CD4-positive, CD25-positive, alpha-beta regulatory T cell (primary cell): ENCODE measurements around the gene FRMD1. TPM values are rescaled to one million over a fixed set of nuclear protein-coding genes. Genes with fewer than 3 reads are reported as not detected.

Experiments used
- ATAC-seq, 2 donors: fragments of 150-1000 bp; cut with Tn5 transposase; one replicate each; pipeline ENCODE4 v1.10.0; 2021; ENCODE audit warnings: low read depth in 2 of 2, moderate number of reproducible peaks in 2 of 2, moderate library complexity in 1 of 2
- DNase-seq, 3 donors: peaks; one replicate each; pipeline versions ENCODE4 v3.0.0 to v3.0.0-alpha.2; 2012 to 2022; ENCODE audit warnings: mixed read lengths in 1 of 3
- H3K27ac ChIP-seq: one replicate; pipeline ENCODE4 v1.7.0; 2013; ENCODE audit warnings: mild to moderate bottlenecking, low read length; ENCODE audit not compliant: insufficient read depth, poor library complexity, severe bottlenecking
- H3K27me3 ChIP-seq: one replicate; pipeline ENCODE4 v1.7.0; 2013; ENCODE audit warnings: low read length; ENCODE audit not compliant: control insufficient read depth, insufficient read depth
- H3K36me3 ChIP-seq: one replicate; pipeline ENCODE4 v1.7.0; 2013; ENCODE audit warnings: mild to moderate bottlenecking, low read length, moderate library complexity; ENCODE audit not compliant: control insufficient read depth, insufficient read depth
- H3K4me1 ChIP-seq: 2 replicates; pipeline ENCODE4 v1.7.0; 2013; ENCODE audit warnings: mild to moderate bottlenecking, low read length; ENCODE audit not compliant: insufficient read depth, control insufficient read depth, poor library complexity, severe bottlenecking
- H3K4me3 ChIP-seq: one replicate; pipeline ENCODE4 v1.7.0; 2013; ENCODE audit warnings: low read depth, mild to moderate bottlenecking, low read length, moderate library complexity
- H3K9me3 ChIP-seq, 2 experiments: 1 replicate in 1 of 2; 2 replicates in 1 of 2; pipeline ENCODE4 v1.7.0; 2013; ENCODE audit warnings: low read length in 2 of 2, mild to moderate bottlenecking in 1 of 2, moderate library complexity in 1 of 2; ENCODE audit not compliant: control insufficient read depth in 2 of 2
- H3K27ac Mint-ChIP-seq, 3 donors: one replicate each; pipeline ENCODE4 v1.8.0; 2020 to 2022; ENCODE audit warnings: mild to moderate bottlenecking in 3 of 3, mixed read lengths in 3 of 3, moderate library complexity in 2 of 3
- H3K27me3 Mint-ChIP-seq: one replicate; pipeline ENCODE4 v1.8.0; 2022; ENCODE audit warnings: mild to moderate bottlenecking, mixed read lengths
- H3K36me3 Mint-ChIP-seq: one replicate; pipeline ENCODE4 v1.8.0; 2020; ENCODE audit warnings: mixed read lengths
- H3K4me1 Mint-ChIP-seq, 4 donors: one replicate each; pipeline ENCODE4 v1.8.0; 2020 to 2022; ENCODE audit warnings: mixed read lengths in 4 of 4, mild to moderate bottlenecking in 1 of 4
- H3K4me3 Mint-ChIP-seq, 4 donors: one replicate each; pipeline ENCODE4 v1.8.0; 2020 to 2022; ENCODE audit warnings: mild to moderate bottlenecking in 4 of 4, mixed read lengths in 4 of 4, moderate library complexity in 3 of 4
- H3K9me3 Mint-ChIP-seq, 7 donors: one replicate each; pipeline ENCODE4 v1.8.0; 2020 to 2022; ENCODE audit warnings: mixed read lengths in 7 of 7, mild to moderate bottlenecking in 3 of 7, moderate library complexity in 2 of 7
- polyA plus RNA-seq, 4 donors: library from polyadenylated mRNA; unstranded; fragments of 300-500 nt; fragmentation: Illumina TruSeq; gene quantifications; one replicate each; pipeline ENCODE4 v1.2.3, GENCODE V29; 2021
- total RNA-seq: library from RNA; stranded (reverse); gene quantifications from one replicate; pipeline ENCODE4 v1.2.3, GENCODE V29; 2022

The FRMD1 gene
- total and polyA plus RNA-seq, 5 donors from 2014 or later: not detected

DNA sequence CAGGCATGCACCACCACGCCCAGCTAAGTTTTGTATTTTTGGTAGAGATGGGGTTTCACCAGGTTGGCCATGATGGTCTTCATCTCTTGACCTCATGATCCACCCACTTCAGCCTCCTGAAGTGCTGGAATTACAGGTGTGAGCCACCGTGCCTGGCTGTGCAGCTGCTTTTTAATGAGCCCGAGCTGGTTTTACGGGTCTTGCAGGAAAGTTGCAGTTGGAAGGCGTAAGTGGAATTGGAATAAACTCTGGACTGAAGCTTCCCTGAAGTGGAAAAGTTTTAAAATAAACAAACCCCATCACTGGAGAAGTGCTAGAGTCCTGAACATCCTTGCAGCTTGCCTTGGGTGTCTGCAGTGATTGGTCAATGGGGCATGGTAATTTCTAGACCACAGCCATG lies 41.2 kb downstream of the FRMD1 start:
- DNase-seq (no peak), ATAC-seq (no peak)
- no peak overlapping the region for H3K27ac ChIP-seq
- H3K4me1 ChIP-seq: no peaks in the 10 kb centered on the region
- peaks cover 0 to 26% (median 4%) of the 10 kb centered on the region in 7 donors for H3K9me3 Mint-ChIP-seq
- no peak overlapping the region for H3K4me3 ChIP-seq
- H3K27me3 Mint-ChIP-seq: no peaks in the 10 kb centered on the region
- peak overlapping the region in 1 of 4 donors; percentile 82 for H3K4me3 Mint-ChIP-seq
- H3K27ac Mint-ChIP-seq: no peak overlapping the region
- no peaks in the 10 kb centered on the region for H3K36me3 ChIP-seq
- peaks cover 0 to 10% (median 1%) of the 10 kb centered on the region in 4 donors for H3K4me1 Mint-ChIP-seq
- H3K36me3 Mint-ChIP-seq: no peaks in the 10 kb centered on the region
- H3K9me3 ChIP-seq: peaks cover 6 to 34% of the 10 kb centered on the region in 2 experiments
- H3K27me3 ChIP-seq: no peaks in the 10 kb centered on the region

DNA sequence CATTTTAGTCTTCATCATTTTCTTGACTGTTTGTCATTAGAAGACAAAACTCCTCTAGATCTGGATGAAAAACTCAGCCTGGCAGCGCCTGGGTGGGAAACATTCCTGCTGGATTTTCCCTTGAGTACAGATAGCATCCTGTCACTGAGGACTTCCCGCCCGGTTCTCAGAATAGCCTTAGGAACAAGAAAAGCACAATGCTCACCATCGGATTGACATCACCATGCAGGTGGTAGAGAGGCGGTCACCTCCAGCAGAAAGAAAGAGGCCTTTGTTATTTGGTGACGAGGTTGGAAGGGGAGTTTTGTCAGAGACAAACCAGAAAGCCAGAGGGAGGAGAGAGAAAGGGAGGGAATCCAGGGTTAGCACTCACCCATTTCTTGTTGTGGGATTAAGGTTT lies 41.8 kb downstream of the FRMD1 start:
- Mint-ChIP-seq H3K36me3 (no peaks in the 10 kb centered on the region), H3K4me1 (peaks cover 0 to 10% (median 1%) of the 10 kb centered on the region in 4 donors), H3K9me3 (peaks cover 0 to 26% (median 4%) of the 10 kb centered on the region in 7 donors), H3K4me3 (no peak overlapping the region), H3K27ac (no peak overlapping the region), H3K27me3 (no peaks in the 10 kb centered on the region)
- ATAC-seq: no peak
- no peak for DNase-seq
- no peaks in the 10 kb centered on the region for H3K27me3 ChIP-seq
- H3K4me1 ChIP-seq: no peaks in the 10 kb centered on the region
- no peaks in the 10 kb centered on the region for H3K36me3 ChIP-seq
- H3K9me3 ChIP-seq: peaks cover 6 to 29% of the 10 kb centered on the region in 2 experiments
- no peak overlapping the region for H3K4me3 ChIP-seq
- no peak overlapping the region for H3K27ac ChIP-seq

DNA sequence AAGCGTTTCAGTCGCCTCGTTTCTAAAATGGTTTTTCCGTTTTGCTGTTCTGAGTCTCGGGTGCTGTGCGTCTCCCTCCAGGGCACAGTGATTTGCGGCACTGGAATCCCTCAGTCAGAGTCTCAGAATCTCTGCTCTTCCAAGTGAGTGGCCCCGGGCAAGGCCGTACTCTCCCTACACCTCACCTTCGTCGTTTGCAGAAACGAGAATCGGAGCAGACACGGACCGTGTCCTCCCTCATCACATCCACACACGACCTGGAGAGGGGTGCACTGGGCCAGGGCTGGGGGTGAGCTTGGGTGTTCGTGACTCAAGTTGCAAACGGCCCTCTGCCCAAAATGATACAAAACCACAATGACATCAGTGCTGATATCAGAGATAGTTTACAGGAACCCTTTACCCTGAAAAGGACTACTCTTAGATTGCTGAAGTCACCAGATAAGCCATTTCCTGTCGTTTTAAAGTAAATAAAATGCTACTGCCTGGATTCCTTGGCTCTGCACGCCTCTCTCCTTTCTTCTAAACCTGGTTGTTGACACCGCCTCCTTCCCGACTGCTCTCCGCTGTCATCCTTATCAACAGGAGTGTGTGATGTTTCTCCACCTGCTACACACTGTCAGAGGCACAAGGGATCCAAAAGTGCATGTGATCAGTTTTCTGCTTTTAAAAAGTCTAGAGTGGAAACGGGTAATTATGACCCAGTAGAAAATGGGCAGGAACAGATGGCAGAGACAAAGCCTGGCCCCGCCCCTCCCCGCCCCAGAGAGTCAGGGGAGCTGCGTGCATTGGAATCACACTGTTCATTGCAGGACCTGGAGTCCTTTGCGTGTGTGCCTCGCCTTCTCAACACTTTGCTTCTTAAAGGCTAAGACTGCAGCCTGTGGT lies 43.1 kb downstream of the FRMD1 start:
- Histone ChIP-seq H3K36me3 (no peaks in the 10 kb centered on the region), H3K4me3 (no peak overlapping the region), H3K27ac (no peak overlapping the region), H3K27me3 (no peaks in the 10 kb centered on the region), H3K4me1 (no peaks in the 10 kb centered on the region), H3K9me3 (peaks cover 6 to 17% of the 10 kb centered on the region in 2 experiments)
- Mint-ChIP-seq H3K36me3 (no peaks in the 10 kb centered on the region), H3K4me1 (peaks cover 0 to 10% (median 1%) of the 10 kb centered on the region in 4 donors), H3K4me3 (peak overlapping the region in 2 of 4 donors; percentile 21 to 74), H3K27me3 (peaks cover 4% of the 10 kb centered on the region), H3K9me3 (peaks cover 0 to 19% (median 4%) of the 10 kb centered on the region in 7 donors), H3K27ac (no peak overlapping the region)
- ATAC-seq (no peak), DNase-seq (peak in 1 of 3 donors; percentile 3)

DNA sequence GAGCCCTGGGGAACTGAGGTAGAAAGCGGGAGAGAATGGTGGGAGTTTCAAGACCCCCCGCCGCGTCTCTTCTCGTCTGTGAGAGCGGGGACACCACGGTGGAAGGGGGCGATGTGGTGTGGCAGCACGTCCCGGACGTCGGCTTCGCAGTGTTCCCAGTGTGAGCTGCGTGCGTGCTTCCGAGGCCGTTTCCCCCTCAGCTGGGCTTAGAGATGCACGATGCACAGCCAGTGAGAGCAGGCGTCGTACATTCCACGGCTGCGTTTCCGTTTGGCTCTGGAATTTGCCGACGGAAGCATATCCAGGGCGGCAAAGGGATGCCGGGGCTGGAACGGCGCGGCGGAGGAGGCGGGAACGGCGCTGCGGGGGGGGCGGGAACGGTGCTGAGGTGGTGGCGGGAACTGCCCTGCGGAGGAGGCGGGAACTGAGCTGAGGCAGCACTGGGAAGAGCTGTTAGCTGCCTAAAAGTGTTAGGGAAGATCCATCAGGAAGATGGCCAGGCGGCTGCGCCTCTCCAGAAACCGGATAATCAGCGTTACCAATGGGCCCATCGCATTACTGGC lies 43.8 kb downstream of the FRMD1 start:
- H3K27ac Mint-ChIP-seq: no peak overlapping the region
- H3K36me3 Mint-ChIP-seq: no peaks in the 10 kb centered on the region
- H3K9me3 Mint-ChIP-seq: peaks cover 0 to 14% (median 1%) of the 10 kb centered on the region in 7 donors
- ATAC-seq: no peak
- no peak overlapping the region for H3K4me3 ChIP-seq
- peak overlapping the region in 2 of 4 donors; percentile 41 to 74 for H3K4me3 Mint-ChIP-seq
- H3K27ac ChIP-seq: no peak overlapping the region
- no peak for DNase-seq
- H3K4me1 Mint-ChIP-seq: peaks cover 0 to 10% (median 1%) of the 10 kb centered on the region in 4 donors
- H3K4me1 ChIP-seq: no peaks in the 10 kb centered on the region
- H3K9me3 ChIP-seq: peaks cover 6 to 11% of the 10 kb centered on the region in 2 experiments
- H3K36me3 ChIP-seq: no peaks in the 10 kb centered on the region
- peaks cover 4% of the 10 kb centered on the region for H3K27me3 Mint-ChIP-seq
- H3K27me3 ChIP-seq: no peaks in the 10 kb centered on the region

DNA sequence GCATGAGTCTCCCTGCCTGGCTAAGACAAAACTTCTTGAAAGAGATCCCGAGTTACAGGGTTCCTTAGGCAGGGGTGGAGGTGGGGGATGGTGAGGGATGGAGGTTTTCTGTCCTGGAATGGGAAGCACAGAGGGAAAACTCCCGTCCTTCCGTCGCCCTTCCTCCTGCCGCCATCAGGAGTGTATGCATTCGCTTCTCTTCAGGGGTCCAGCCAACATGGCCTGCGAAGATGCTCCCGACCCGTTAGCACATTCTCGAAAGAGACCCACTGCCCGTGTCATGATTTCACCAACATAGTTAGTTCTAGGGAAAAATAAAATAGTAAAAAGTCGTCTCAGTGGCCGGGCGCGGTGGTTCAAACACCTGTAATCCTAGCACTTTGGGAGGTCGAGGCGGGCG lies 44.5 kb downstream of the FRMD1 start:
- H3K27me3 Mint-ChIP-seq: peaks cover 4% of the 10 kb centered on the region
- ATAC-seq (no peak), DNase-seq (no peak)
- no peaks in the 10 kb centered on the region for H3K27me3 ChIP-seq
- peaks cover 0 to 13% (median 1%) of the 10 kb centered on the region in 7 donors for H3K9me3 Mint-ChIP-seq
- no peak overlapping the region for H3K4me3 Mint-ChIP-seq
- H3K9me3 ChIP-seq: peaks cover 1 to 5% of the 10 kb centered on the region in 2 experiments
- no peak overlapping the region for H3K27ac ChIP-seq
- no peaks in the 10 kb centered on the region for H3K36me3 ChIP-seq
- peaks cover 0 to 10% (median 1%) of the 10 kb centered on the region in 4 donors for H3K4me1 Mint-ChIP-seq
- no peaks in the 10 kb centered on the region for H3K36me3 Mint-ChIP-seq
- H3K4me1 ChIP-seq: no peaks in the 10 kb centered on the region
- H3K27ac Mint-ChIP-seq: no peak overlapping the region
- H3K4me3 ChIP-seq: no peak overlapping the region

DNA sequence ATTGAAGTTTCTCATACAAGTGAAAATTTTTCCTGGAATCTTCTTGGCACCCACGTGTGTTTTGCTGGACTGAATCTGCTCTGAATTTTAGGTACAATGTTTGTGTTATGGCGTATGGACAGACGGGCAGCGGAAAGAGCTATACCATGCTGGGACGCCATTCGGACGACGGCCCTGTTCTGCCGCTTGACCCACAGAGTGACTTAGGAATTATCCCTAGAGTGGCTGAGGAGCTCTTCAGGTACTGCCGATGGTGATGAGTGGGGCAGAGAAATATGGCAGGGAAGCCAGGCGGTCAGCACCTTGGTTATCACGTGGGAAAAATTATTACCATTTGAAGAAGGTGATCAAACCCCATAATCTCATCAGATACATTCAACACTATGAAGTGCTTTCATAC lies 45.2 kb downstream of the FRMD1 start:
- no peak overlapping the region for H3K27ac ChIP-seq
- Mint-ChIP-seq H3K36me3 (no peaks in the 10 kb centered on the region), H3K27ac (no peak overlapping the region), H3K9me3 (peaks cover 0 to 13% (median 1%) of the 10 kb centered on the region in 7 donors), H3K27me3 (peaks cover 4% of the 10 kb centered on the region), H3K4me1 (peaks cover 0 to 10% (median 1%) of the 10 kb centered on the region in 4 donors), H3K4me3 (no peak overlapping the region)
- DNase-seq (no peak), ATAC-seq (no peak)
- H3K4me1 ChIP-seq: no peaks in the 10 kb centered on the region
- no peaks in the 10 kb centered on the region for H3K27me3 ChIP-seq
- H3K4me3 ChIP-seq: no peak overlapping the region
- no peaks in the 10 kb centered on the region for H3K9me3 ChIP-seq
- H3K36me3 ChIP-seq: no peaks in the 10 kb centered on the region

DNA sequence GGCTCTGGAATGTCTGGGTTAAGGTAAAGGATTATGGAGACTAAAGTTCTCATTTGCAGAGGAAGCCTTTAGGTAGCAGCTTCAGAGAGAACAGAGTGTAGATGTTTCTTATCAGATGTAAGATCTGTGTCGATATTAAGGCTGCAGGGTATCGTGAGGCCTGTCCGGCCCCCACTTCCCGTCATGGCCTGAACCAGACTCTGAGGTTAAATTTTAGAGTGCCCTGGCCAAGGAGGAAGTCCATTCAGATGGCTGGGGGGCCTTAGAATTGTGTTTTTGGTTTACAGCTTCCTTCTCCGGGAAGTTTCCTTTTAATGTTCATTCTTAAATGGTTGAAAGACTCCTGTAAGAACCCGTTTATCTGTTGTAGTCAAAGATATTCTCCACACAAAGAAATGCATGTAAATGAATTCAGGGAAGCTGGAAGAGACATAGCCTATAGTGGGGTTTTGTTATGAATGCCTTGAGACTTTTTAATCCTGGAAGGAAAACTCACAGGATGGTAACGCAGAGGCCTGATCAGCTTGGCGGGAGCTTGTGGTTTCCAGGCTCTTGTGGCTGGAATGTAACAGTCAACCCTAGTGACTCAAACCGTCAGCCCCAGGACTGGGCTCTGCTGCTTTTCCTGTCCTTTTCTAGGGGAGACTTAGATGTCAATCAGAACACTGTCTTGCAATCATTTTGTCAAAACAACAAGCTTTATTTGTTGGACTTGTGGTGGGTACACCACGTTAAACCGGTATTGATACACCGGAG lies 46.8 kb downstream of the FRMD1 start:
- Mint-ChIP-seq H3K4me1 (peaks cover 0 to 12% (median 1%) of the 10 kb centered on the region in 4 donors), H3K27me3 (peaks cover 4% of the 10 kb centered on the region), H3K27ac (no peak overlapping the region), H3K4me3 (no peak overlapping the region), H3K9me3 (peaks cover 0 to 10% (median 0%) of the 10 kb centered on the region in 7 donors), H3K36me3 (no peaks in the 10 kb centered on the region)
- H3K36me3 ChIP-seq: no peaks in the 10 kb centered on the region
- ATAC-seq (no peak), DNase-seq (no peak)
- H3K9me3 ChIP-seq: no peaks in the 10 kb centered on the region
- H3K4me1 ChIP-seq: no peaks in the 10 kb centered on the region
- no peak overlapping the region for H3K4me3 ChIP-seq
- no peak overlapping the region for H3K27ac ChIP-seq
- no peaks in the 10 kb centered on the region for H3K27me3 ChIP-seq
